H9 (cell line): ENCODE results near the gene RPS19. TPM values are rescaled to one million over a fixed set of nuclear protein-coding genes. Genes with fewer than 3 reads are reported as not detected.

ENCODE experiments used
- DNase-seq: peaks from one replicate; pipeline ENCODE4 v3.0.0-alpha.2; 2017
- H2AFZ ChIP-seq: one replicate; pipeline ENCODE4 v1.6.1; 2013; ENCODE audit warnings: mild to moderate bottlenecking, low read length, control low read depth, moderate library complexity
- H2AK5ac ChIP-seq: 2 replicates; pipeline ENCODE4 v1.6.1; 2013; ENCODE audit warnings: low read length, control low read depth, mixed read lengths; ENCODE audit not compliant: insufficient read length
- H2BK120ac ChIP-seq: one replicate; pipeline ENCODE4 v1.6.1; 2013; ENCODE audit warnings: low read depth, mild to moderate bottlenecking, low read length, control low read depth, inconsistent platforms; ENCODE audit not compliant: poor library complexity, severe bottlenecking
- H2BK12ac ChIP-seq: 2 replicates; pipeline ENCODE4 v1.6.1; 2013; ENCODE audit warnings: low read length, control low read depth, mixed read lengths, low read depth; ENCODE audit not compliant: insufficient read length
- H2BK15ac ChIP-seq: 2 replicates; pipeline ENCODE4 v1.6.1; 2013; ENCODE audit warnings: low read depth, low read length, control low read depth
- H2BK20ac ChIP-seq: one replicate; pipeline ENCODE4 v1.6.1; 2013; ENCODE audit warnings: low read depth, mild to moderate bottlenecking, low read length, control low read depth, inconsistent platforms; ENCODE audit not compliant: poor library complexity, severe bottlenecking
- H2BK5ac ChIP-seq: 2 replicates; pipeline ENCODE4 v1.6.1; 2013; ENCODE audit warnings: low read length, control low read depth, mixed read lengths; ENCODE audit not compliant: insufficient read length
- H3K14ac ChIP-seq: 2 replicates; pipeline ENCODE4 v1.6.1; 2013; ENCODE audit warnings: low read length, control low read depth; ENCODE audit not compliant: insufficient read depth
- H3K18ac ChIP-seq: 2 replicates; pipeline ENCODE4 v1.6.1; 2013; ENCODE audit warnings: low read depth, mild to moderate bottlenecking, mixed read lengths, low read length, control low read depth; ENCODE audit not compliant: insufficient read length
- H3K23ac ChIP-seq: 2 replicates; pipeline ENCODE4 v1.6.1; 2013; ENCODE audit warnings: low read length, control low read depth, mixed read lengths, low read depth; ENCODE audit not compliant: insufficient read length
- H3K23me2 ChIP-seq: 2 replicates; pipeline ENCODE4 v1.6.1; 2013; ENCODE audit warnings: low read depth, mild to moderate bottlenecking, mixed read lengths, low read length, control low read depth; ENCODE audit not compliant: insufficient read length, poor library complexity, severe bottlenecking
- H3K27ac ChIP-seq: 2 replicates; pipeline ENCODE4 v1.5.1; 2013; ENCODE audit warnings: low read length, control low read depth, mixed read lengths, low read depth; ENCODE audit not compliant: insufficient read length
- H3K27me3 ChIP-seq: 2 replicates; pipeline ENCODE4 v1.6.1; 2013; ENCODE audit warnings: low read length, control low read depth, inconsistent platforms; ENCODE audit not compliant: insufficient read depth
- H3K4ac ChIP-seq: 2 replicates; pipeline ENCODE4 v1.6.1; 2013; ENCODE audit warnings: low read depth, mild to moderate bottlenecking, control low read depth, inconsistent platforms, low read length, moderate library complexity
- H3K4me1 ChIP-seq: 2 replicates; pipeline ENCODE4 v1.6.1; 2013; ENCODE audit warnings: low read length, control low read depth, inconsistent platforms; ENCODE audit not compliant: insufficient read depth
- H3K4me2 ChIP-seq: 2 replicates; pipeline ENCODE4 v1.6.1; 2013; ENCODE audit warnings: low read length, control low read depth, mixed read lengths; ENCODE audit not compliant: insufficient read length, insufficient read depth
- H3K56ac ChIP-seq: 2 replicates; pipeline ENCODE4 v1.6.1; 2013; ENCODE audit warnings: low read depth, mild to moderate bottlenecking, mixed read lengths, low read length, control low read depth; ENCODE audit not compliant: insufficient read length
- H3K79me1 ChIP-seq: 2 replicates; pipeline ENCODE4 v1.6.1; 2013; ENCODE audit warnings: low read depth, mild to moderate bottlenecking, moderate library complexity, low read length, control low read depth, inconsistent platforms; ENCODE audit not compliant: insufficient read depth, poor library complexity, severe bottlenecking
- H3K79me2 ChIP-seq: 2 replicates; pipeline ENCODE4 v1.6.1; 2013; ENCODE audit warnings: low read length, control low read depth, inconsistent platforms; ENCODE audit not compliant: insufficient read depth
- H3K9ac ChIP-seq: 2 replicates; pipeline ENCODE4 v1.6.1; 2013; ENCODE audit warnings: low read length, control low read depth, mixed read lengths; ENCODE audit not compliant: insufficient read length; ENCODE audit errors: extremely low read depth
- H3K9me3 ChIP-seq: one replicate; pipeline ENCODE4 v1.6.1; 2013; ENCODE audit warnings: low read depth, low read length, inconsistent platforms; ENCODE audit not compliant: control insufficient read depth
- H3T11ph ChIP-seq: one replicate; pipeline ENCODE4 v1.6.1; 2013; ENCODE audit warnings: mild to moderate bottlenecking, low read length, control low read depth, inconsistent platforms
- H4K20me1 ChIP-seq: one replicate; pipeline ENCODE4 v1.6.1; 2013; ENCODE audit not compliant: control insufficient read depth, insufficient read length, insufficient read depth
- H4K5ac ChIP-seq: 2 replicates; pipeline ENCODE4 v1.6.1; 2013; ENCODE audit warnings: low read depth, mild to moderate bottlenecking, mixed read lengths, low read length, control low read depth; ENCODE audit not compliant: insufficient read length
- H4K8ac ChIP-seq: replicated peaks from 2 replicates; pipeline ENCODE4 v1.6.1; 2013; ENCODE audit warnings: low read length, control low read depth, mixed read lengths, low read depth; ENCODE audit not compliant: insufficient read length
- H4K91ac ChIP-seq: 2 replicates; pipeline ENCODE4 v1.6.1; 2013; ENCODE audit warnings: low read depth, mild to moderate bottlenecking, moderate library complexity, mixed read lengths, low read length, control low read depth; ENCODE audit not compliant: insufficient read length
- H3K27ac Mint-ChIP-seq, 3 experiments: 2 replicates in 2 of 3; 3 replicates in 1 of 3; pipeline ENCODE4 v1.8.0; 2020 to 2021; ENCODE audit warnings: mixed read lengths in 3 of 3, mild to moderate bottlenecking in 1 of 3, moderate library complexity in 1 of 3
- H3K27me3 Mint-ChIP-seq: 2 replicates; pipeline ENCODE4 v1.8.0; 2021; ENCODE audit warnings: low read depth, mild to moderate bottlenecking, moderate library complexity, mixed read lengths
- H3K36me3 Mint-ChIP-seq, 3 experiments: 2 replicates in 2 of 3; 3 replicates in 1 of 3; pipeline ENCODE4 v1.8.0; 2020 to 2021; ENCODE audit warnings: low read depth in 3 of 3, mixed read lengths in 3 of 3; ENCODE audit not compliant: insufficient read depth in 1 of 3
- H3K4me1 Mint-ChIP-seq, 2 experiments: 2 replicates each; pipeline ENCODE4 v1.8.0; 2020; ENCODE audit warnings: mixed read lengths in 2 of 2
- H3K4me3 Mint-ChIP-seq, 2 experiments: 2 replicates in 1 of 2; 3 replicates in 1 of 2; pipeline ENCODE4 v1.8.0; 2020 to 2021; ENCODE audit warnings: mild to moderate bottlenecking in 2 of 2, mixed read lengths in 2 of 2, moderate library complexity in 1 of 2
- H3K9me3 Mint-ChIP-seq, 2 experiments: 2 replicates in 1 of 2; 3 replicates in 1 of 2; pipeline ENCODE4 v1.8.0; 2020; ENCODE audit warnings: mild to moderate bottlenecking in 2 of 2, mixed read lengths in 2 of 2, moderate library complexity in 1 of 2
- WGBS: extraction: QIAGEN DNeasy Blood & Tissue Kit; methylation state at CpG from one replicate; pipeline ENCODE4 v1.1.7; 2013; ENCODE audit warnings: missing lambda C conversion rate, low lambda C conversion rate, mixed read lengths; ENCODE audit not compliant: insufficient read length; ENCODE audit errors: extremely low coverage; 5-methylcytosine and 5-hydroxymethylcytosine counted together
- total RNA-seq: library from RNA; stranded (reverse); gene quantifications from 2 replicates; pipeline ENCODE4 v1.2.1, GENCODE V29; 2021
- TF ChIP-seq, protein P1 (sequence below): fragments of 200-600 bp; sonication (generic); conservative IDR thresholded peaks from 3 replicates; pipeline ENCODE4 v1.8.0; 2021; ENCODE audit warnings: antibody characterized with exemption, mild to moderate bottlenecking

Gene RPS19
- total RNA-seq, 1 experiment from 2014 or later: 3,024 TPM

DNA sequence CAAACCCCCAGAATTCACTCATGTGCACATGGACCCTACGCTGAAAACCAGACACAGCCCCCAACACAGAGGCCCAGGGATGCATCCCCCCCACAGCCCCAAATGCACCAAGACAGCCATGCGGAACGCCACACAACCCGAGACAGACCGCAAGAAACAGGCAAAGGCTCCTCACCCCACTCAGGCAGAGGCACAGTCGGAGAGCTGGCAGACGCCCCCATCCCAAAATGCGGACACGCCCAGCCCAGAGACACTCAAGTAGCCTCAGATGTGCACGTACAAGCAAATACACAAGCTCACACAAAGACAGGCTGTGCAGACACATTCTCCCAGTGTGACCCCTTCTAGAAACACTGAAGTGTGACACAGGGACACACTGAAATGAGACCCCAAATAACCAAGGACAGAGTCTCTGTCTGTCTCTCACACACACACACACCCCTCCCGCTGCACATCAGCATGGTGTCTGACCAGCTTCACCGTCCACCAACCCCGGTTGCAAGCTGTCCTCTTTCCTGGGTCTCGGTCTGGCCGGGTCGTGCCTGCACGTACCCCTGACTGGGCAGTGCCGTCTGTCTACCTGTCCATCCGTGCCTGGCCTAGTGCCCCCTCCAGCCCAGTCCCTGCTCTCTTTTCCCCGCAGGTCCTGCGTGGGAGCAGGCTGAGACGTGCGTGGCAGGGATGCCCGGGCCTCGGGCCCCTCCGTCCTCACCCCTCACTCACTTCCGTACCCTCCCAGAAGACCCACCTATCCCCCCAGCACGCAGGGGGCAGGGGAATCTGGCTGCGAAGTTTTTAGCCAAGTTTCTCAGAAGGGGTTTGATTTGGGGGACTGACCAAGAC lies 52.1 kb downstream of the RPS19 start:
- Histone ChIP-seq H2BK12ac (no peak overlapping the region), H3K27me3 (peaks cover 66% of the 10 kb centered on the region), H3K9ac (no peak overlapping the region), H3K23ac (no peak overlapping the region), H3K4me1 (no peaks in the 10 kb centered on the region), H3K27ac (no peak overlapping the region), H3K14ac (no peak overlapping the region), H2BK5ac (no peak overlapping the region), H3K4ac (no peak overlapping the region), H2BK120ac (no peak overlapping the region), H3K4me2 (peak overlapping the region; percentile 48), H4K91ac (no peak overlapping the region), H2AK5ac (no peak overlapping the region), H2BK20ac (no peak overlapping the region), H3K18ac (no peak overlapping the region), H3K79me2 (no peaks in the 10 kb centered on the region), H4K20me1 (no peaks in the 10 kb centered on the region), H4K5ac (no peak overlapping the region), H2AFZ (no peak overlapping the region), H4K8ac (no peak overlapping the region), H3T11ph (no peak overlapping the region), H3K79me1 (no peaks in the 10 kb centered on the region), H3K23me2 (peaks cover 5% of the 10 kb centered on the region), H3K9me3 (no peaks in the 10 kb centered on the region), H3K56ac (no peak overlapping the region), H2BK15ac (no peak overlapping the region)
- Mint-ChIP-seq H3K27ac (no peak overlapping the region; a peak in 1 of 7 replicates), H3K36me3 (peaks cover 0 to 3% (median 2%) of the 10 kb centered on the region in 3 experiments; a peak in 2 of 7 replicates), H3K4me1 (peaks cover 6 to 15% of the 10 kb centered on the region in 2 experiments; a peak in 3 of 4 replicates), H3K9me3 (peaks cover 0 to 2% of the 10 kb centered on the region in 2 experiments; a peak in 1 of 5 replicates), H3K27me3 (peaks cover 3% of the 10 kb centered on the region), H3K4me3 (peak overlapping the region; percentile 41 to 76; a peak in 4 of 5 replicates)
- no CpG with 5 or more reads among the region's 29 CpGs for WGBS
- no peak for DNase-seq
- TF ChIP-seq, protein P1, sequence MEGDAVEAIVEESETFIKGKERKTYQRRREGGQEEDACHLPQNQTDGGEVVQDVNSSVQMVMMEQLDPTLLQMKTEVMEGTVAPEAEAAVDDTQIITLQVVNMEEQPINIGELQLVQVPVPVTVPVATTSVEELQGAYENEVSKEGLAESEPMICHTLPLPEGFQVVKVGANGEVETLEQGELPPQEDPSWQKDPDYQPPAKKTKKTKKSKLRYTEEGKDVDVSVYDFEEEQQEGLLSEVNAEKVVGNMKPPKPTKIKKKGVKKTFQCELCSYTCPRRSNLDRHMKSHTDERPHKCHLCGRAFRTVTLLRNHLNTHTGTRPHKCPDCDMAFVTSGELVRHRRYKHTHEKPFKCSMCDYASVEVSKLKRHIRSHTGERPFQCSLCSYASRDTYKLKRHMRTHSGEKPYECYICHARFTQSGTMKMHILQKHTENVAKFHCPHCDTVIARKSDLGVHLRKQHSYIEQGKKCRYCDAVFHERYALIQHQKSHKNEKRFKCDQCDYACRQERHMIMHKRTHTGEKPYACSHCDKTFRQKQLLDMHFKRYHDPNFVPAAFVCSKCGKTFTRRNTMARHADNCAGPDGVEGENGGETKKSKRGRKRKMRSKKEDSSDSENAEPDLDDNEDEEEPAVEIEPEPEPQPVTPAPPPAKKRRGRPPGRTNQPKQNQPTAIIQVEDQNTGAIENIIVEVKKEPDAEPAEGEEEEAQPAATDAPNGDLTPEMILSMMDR: no peak
